HG03103 (cell line): ENCODE results near the gene TPI1.

ENCODE experiments used
- ATAC-seq: cut with Tn5 transposase; IDR thresholded peaks from one replicate; pipeline ENCODE4 v1.9.1; 2021; ENCODE audit warnings: low read depth; ENCODE audit not compliant: unreplicated experiment

TPI1 gene

DNA sequence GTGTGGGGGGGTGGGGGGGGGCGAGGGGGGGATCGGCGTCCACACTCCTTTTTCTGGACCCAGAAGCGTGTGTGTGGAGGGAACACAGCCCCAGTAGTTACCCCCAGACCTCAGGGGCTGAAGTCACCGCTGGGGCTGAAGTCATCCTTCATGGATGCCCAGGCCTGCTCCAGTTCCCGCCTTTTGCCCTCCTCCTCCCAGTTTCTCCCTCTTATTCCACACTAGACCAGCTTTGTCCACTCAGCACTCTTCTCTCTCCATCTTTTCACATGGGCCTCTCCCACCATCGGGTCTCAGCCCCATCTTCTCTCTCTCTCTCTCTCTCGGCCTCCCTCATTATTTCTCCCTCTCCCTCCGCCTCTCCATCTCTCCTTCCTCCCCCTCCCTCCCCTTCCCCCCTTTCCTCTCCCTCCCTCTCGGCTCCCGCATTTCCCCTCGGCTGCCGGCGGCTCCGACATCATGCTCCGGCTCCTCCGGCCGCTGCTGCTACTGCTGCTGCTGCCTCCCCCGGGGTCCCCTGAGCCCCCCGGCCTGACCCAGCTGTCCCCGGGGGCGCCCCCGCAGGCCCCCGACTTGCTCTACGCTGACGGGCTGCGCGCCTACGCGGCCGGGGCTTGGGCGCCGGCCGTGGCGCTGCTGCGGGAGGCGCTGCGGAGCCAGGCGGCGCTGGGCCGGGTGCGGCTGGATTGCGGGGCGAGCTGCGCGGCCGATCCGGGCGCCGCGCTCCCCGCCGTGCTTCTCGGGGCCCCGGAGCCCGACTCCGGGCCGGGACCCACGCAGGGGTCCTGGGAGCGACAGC, 39.1 kb upstream of the TPI1 start, which contains the start of gene P3H3:
TSS of gene P3H3 (plus strand) at position 426 of the 799 bp plus-strand sequence. CDS start at position 460, 34 bp downstream.
- ATAC-seq, result no peak

DNA sequence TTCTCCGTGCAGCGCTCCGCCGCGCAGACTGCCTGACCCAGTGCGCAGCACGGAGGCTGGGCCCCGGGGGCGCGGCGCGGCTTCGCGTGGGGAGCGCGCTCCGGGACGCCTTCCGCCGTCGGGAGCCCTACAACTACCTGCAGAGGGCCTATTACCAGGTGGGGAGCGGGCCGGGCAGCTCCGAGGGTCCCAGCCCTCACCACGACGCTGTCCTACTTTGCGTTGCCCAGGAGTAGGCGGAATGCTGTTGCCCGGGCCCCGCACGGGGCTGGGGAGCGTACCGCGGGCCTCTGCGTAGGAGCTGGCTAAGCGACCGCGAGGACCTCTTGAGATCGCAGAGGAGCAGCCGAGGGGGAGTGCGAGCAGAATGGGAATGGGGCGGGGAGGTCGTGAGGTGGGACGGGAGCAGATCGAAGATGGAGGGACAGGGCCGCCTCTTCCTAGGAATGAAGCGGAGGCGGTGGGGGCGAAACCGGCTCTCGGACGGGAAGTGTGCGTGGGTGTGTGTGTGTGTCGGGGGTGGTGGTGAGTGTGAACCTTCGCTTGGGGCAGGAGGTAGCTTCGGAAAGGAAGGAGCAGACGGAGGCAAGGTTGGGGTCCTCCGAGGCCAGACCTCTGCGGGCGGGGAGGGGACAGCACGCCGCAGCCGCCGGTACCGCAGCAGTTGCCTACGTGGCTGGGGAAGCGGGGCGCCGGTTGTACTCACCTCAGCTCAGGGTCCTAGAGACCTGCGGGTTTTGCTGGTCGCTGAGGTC, 38.4 kb upstream of the TPI1 start:
- ATAC-seq, result no peak

DNA sequence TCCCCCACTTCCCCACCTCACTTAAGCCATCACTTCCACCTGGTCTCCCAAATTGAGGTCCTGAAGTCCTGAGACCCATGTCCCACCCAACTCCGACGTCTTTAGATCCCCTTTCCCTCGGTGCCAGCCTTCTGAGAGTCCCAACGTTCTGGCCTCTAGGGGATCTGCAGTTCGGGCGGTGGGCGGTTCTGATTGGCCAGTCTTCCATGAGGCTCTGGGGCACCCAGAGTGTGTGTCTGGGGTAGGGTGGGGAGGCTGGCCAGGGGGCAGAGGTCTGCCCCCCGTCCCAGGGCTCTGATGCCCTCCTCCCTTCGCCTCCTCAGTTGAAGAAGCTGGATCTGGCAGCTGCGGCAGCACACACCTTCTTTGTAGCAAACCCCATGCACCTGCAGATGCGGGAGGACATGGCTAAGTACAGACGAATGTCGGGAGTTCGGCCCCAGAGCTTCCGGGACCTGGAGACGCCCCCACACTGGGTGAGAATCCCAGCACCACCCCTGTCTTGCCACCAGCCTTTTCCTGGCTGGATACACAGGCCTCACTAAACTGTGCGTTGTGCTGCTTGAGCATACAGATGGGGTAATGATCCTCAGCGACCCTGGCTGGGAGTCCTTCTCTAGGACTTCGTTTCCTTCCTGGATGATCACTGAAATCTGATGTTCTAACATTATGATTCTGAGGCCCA, 37.7 kb upstream of the TPI1 start:
- ATAC-seq, result no peak

DNA sequence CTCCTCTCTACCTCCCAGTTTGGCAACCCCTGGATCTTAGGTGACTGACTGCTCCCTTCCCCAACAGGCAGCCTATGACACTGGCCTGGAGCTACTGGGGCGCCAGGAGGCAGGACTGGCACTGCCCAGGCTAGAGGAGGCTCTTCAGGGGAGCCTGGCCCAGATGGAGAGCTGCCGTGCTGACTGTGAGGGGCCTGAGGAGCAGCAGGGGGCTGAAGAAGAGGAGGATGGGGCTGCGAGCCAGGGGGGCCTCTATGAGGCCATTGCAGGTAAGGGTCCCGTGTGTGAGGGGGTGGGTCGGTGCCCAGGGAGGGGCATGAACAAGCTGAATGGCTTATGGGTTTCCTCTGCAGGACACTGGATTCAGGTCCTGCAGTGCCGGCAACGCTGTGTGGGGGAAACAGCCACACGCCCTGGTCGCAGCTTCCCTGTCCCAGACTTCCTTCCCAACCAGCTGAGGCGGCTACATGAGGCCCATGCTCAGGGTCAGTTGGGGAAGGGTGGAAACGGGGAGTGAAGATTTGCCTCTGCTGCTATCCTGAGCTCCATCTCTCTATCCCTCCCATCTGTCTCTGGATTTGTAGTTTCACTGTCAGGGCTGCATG, 36.9 kb upstream of the TPI1 start:
- no peak for ATAC-seq

DNA sequence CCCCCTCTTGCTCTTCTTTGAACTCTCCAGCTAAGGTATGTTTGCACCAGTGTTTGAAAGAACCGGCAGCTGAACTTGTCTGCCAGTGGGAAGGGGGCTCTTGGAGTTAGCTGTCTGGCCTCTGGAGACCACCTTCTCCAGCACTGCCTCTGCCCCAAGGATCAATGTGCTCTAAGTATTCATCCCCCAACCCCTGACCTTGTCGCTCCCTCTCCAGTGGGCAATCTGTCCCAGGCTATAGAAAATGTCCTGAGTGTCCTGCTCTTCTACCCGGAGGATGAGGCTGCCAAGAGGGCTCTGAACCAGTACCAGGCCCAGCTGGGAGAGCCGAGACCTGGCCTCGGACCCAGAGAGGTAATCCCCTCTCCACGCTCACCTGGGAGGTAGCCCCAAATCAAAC, 36.3 kb upstream of the TPI1 start:
- ATAC-seq, result no peak

DNA sequence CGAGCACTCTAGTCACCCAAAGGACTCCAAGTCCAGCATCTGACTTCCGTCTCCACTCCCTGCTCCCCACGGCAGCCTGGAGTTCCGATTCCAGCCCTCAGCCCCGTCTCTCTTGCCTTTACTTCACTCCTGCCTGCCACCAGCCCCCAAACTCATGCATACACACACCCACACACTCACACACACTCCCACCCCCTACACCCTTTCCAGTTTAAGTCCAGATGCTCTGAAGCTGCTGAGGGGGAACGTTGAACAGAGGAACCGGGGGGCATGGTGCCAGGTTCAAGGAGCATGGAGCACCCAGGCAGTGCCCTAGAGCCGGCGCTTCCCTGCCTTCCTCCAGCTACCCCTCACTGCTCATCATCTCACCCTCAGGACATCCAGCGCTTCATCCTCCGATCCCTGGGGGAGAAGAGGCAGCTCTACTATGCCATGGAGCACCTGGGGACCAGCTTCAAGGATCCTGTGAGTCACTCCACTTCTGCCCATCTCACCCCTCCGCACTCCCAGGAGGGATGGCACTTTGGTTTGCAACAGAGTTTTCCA, 35.8 kb upstream of the TPI1 start:
- no peak for ATAC-seq

DNA sequence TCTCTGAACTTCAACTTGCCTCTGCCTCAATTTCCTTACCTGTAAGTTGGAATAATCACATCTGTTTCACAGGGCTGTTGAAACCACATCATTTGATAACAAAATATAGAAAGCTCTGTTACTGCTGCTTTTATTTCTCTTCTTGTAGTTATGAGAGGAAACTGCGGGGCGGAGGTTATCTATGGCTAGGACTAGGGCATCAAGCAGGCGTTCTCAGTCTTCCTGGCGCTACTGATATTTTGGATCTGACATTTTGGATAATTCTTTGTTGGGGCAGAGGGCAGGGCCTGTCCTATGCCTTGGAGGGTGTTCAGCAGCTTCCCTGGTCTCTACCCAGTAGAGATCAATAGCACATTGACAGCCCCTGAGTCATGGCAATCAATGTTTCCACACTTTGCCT, 35.2 kb upstream of the TPI1 start:
- no peak for ATAC-seq

DNA sequence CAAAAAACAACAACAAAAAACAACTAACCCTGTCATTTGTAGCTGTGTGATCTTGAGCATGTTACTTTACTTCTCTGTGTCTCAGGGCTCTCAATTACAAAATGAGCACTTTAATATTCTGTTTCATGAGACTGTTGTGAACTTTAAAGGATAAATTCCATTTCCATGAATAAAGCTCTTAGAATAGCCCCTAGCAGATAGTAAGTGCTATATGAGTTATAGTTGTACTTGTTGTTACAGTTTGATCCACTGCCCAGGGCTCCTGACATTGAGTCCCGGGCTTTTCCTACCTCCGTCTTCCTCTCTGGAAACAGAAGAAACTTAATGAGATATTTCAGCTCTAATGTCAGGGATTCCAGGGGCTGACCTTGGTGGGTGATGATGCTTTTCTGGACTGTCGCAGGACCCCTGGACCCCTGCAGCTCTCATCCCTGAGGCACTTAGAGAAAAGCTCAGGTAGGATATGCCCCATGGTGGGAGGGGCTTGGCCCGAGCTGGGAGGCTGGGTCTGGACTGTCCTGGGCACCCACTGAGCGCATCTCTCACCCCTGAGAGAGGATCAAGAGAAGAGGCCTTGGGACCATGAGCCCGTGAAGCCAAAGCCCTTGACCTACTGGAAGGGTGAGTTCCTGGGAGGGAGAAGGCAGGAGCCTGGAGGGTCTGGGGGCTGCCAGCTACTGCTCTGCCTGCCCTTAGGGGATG, 34.0 kb upstream of the TPI1 start:
- ATAC-seq, result no peak

DNA sequence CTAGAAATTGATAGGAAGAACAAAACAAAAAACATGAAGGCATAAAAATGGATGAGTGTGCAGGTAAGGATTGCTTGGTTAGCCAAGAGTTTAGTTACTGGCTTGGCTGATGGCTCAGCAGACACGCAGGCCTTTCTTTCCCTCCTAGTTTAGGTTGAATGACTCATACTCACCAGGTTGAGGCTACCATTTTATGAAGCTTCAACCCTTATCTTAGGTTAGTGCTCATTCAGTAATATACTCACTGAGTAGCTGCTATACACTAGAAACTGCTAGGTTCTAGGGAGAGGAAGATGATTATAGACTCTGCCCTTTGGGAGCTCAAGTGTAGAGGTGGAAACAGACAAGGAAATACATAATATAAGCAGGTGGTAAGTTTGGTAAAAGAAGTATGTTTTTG, 33.1 kb upstream of the TPI1 start:
- no peak for ATAC-seq

DNA sequence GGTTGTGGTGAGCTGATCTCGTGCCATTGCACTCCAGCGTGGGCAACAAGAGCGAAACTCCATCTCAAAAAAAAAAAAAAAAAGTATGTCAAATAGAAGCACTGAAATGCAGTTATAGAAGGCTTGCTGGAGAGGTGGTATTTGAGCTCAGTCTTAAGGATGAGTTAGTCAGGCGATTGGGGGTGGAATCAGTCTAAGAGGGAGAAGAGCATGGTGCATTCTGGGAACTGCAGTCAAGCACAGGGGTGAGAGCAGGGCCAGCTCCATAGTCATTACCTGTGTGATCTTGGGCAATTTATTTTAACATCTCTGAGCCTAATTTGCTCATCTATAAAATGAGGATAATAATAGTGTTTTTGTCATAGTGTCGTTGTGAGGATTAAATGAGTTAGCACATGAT, 32.5 kb upstream of the TPI1 start:
- no peak for ATAC-seq

DNA sequence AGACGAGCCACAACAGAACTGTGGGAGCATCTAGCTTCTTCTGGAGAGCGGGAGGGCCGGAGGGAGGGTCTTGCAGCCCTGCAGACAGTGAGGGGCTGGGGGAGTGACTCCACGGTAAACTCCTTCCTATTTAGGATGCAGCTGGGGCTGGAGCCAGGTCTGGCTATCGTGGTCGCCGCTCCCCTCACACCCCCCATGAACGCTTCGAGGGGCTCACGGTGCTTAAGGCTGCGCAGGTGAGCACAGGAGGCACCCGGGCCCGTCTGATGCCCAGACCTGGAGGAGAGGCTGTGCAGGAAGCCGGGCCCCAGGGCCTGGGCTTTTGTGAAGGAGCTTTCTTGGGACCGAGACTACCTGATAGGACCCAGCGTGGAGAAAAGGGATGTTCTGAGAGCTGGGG, 30.5 kb upstream of the TPI1 start:
- no peak for ATAC-seq

DNA sequence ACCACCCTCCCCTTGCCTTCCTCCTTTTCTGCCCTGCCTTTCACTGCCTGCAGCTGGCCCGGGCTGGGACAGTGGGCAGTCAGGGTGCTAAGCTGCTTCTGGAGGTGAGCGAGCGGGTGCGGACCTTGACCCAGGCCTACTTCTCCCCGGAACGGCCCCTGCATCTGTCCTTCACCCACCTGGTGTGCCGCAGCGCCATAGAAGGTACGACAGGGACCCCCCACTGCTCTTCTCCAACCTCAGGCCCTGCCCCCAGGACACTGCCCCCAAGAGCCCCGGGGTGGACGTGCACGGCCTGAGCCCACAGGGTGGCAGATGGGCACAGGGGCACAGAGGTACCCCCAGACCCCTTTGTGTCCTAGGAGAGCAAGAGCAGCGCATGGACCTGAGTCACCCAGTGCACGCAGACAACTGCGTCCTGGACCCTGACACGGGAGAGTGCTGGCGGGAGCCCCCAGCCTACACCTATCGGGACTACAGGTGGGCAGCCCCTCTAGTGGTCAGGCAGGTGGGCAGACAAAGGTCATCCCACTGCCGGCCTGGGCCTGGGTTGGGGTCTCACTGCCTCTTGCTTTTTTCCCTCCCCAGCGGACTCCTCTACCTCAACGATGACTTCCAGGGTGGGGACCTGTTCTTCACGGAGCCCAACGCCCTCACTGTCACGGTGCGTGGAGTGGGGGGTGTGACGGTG, 29.8 kb upstream of the TPI1 start:
- ATAC-seq, result no peak

DNA sequence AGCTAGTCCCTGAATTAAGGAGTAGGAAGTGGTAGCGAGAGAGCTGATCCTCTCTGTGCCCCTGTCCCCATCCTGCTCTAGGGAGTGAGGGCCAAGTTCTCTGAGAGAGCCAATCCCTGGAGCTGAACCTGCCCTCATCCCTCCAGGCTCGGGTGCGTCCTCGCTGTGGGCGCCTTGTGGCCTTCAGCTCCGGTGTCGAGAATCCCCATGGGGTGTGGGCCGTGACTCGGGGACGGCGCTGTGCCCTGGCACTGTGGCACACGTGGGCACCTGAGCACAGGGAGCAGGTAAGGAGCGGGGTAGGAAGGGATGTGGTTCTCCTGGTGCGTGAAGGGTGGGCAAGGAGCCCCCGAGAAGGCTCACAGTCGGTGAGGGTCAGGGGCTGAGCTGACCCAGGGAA, 28.5 kb upstream of the TPI1 start:
- ATAC-seq, result no peak

DNA sequence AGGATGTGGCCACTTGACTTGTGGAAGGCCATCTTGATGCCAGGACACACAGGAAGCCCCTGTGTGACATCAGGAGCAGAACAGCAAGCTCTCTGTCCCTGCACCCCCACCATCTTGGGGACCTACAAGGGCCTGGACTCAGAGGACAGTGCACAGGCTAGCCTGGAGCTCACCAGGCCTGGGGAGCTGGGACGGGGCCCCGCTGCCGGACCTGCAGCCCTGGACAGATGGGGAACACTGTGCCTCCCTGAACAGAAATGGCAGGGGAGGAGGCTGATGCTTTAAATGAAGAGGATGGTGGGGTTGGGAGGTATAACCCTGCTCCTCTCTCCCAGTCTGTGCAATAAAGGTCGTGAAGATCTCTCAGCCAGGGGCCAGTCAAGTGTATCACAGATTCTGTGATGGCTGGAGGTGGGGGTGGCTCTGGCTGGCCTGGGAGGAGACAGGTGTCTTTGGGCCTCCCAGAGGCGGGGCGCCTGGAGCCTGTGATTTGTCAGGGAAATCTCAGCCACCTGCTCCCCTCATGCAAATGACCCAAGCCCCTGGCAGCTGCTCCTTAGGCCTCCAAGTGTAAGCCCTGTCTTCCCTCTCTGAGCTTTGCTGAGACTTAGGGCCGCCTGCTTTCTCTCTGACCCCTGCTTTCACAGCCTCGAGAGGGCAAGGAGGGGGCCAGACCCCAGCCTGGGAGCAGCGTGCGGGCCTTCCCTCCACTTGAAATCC, 27.7 kb upstream of the TPI1 start:
- peak; percentile 73 for ATAC-seq

DNA sequence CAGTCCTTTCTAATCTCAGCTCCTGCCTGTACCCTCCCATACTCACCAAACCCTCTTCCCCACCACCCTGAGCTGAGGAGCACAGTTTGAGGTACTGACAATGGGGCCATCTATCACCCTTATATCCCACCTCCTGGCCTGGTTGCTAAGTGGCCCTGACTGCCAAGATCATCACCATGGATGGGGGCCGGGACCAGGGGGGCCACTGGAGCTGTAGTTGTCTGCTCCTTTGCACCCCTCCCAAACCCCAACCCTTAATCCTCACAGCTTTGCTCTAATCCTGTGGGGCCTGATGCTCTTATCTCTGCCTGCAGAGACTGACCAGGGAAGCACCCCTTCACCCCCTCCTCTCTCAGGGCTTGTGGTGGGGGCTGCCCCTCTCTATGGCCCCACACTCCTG, 27.0 kb upstream of the TPI1 start:
- ATAC-seq, result no peak

DNA sequence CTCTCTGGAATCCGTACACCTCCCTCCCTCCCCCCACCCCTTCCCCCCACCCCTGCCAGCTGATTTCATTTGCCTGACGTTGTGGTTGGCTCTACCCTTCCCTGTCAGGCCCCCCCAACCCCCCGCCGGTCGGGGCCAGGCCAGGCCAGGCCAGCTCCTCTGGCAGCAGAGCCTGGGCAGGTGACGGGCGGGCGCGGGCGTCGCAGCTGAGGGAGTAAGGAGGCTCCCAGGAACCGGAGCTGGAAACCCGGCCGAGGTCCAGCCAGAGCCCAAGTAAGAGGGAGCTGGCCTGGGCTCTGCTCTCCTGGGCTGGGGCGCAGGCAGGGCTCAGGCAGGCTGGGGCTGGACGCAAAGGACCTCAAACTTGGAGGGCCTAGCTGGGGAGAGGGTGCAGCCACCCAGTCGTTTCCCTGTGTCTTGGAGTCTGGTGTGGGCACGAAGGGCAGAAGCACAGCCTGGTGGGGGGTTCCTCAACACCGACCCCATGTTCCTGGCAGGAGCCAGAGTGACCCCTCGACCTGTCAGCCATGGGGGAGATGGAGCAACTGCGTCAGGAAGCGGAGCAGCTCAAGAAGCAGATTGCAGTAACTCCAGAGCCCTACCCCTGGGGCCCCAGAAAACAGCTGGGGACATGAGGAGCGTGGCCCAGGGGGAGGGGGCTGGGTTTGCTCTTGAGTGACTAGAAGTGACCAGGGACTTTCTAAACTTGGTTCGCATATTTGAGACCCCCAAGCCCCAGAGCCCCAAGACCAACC, 26.4 kb upstream of the TPI1 start, which contains the start of gene GNB3:
TSS of gene GNB3 (plus strand) at position 165 of the 755 bp plus-strand sequence. CDS start at position 528, 363 bp downstream.
- no peak for ATAC-seq

DNA sequence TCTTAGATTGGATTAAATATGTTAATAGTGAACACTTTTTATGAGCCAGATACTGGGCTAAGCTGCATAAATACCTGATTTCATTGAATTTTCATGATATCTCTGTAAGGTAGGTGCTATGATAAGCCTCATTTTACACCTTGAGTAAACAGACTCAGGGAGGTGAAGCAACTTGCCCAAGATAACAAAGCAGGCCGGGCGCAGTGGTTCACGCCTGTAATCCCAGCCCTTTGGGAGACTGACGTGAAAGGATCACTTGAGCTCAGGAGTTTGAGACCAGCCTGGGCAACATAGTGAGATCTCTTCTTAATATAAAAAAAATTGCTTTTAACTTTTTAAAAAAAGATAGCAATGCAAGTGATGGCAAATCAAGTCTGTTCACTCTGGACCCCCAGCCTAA, 25.3 kb upstream of the TPI1 start:
- no peak for ATAC-seq
